ENCODE data around the gene SH3GL1. TPM values are rescaled to one million over a fixed set of nuclear protein-coding genes. Genes with fewer than 3 reads are reported as not detected.

Gene SH3GL1
- total and polyA plus RNA-seq, 10 donors = 26.1 to 77.4 (median 42.1) TPM

GRCh38 chr19:4390017-4390566, 10.3 kb downstream of the SH3GL1 start:
- no peaks in the 10 kb centered on the region for H3K27me3 ChIP-seq (replicated peaks in 1 of 7)
- WGBS, 5 donors = 24 to 51% (median 36%) methylated on average over 8 to 12 of the region's 12 CpGs
- intact Hi-C loops (cut with DNase I; ENCODE audit: low total_unique reads) = no loop called here
- no peaks in the 10 kb centered on the region for H3K9me3 ChIP-seq
- H3K27ac ChIP-seq = peak overlapping the region; percentile 49 to 89 (median 82)
- DNase-seq = peak; percentile 82
- H3K4me1 ChIP-seq = peaks cover 65 to 100% (median 98%) of the 10 kb centered on the region in 6 donors
- peak overlapping the region in 1 of 8 donors; percentile 33 for H3K4me3 ChIP-seq
- peaks cover 0 to 65% (median 18%) of the 10 kb centered on the region in 6 donors for H3K36me3 ChIP-seq
- peak in 1 of 11 experiments; percentile 4 for TF ChIP-seq CTCF (IDR thresholded peaks at IDR 0.05 in 8 of 11, conservative IDR thresholded peaks at IDR 0.05 in 3 of 11)
- no peak for TF ChIP-seq POLR2A (IDR thresholded peaks at IDR 0.05)
- peak; percentile 73 to 76 (median 76) for TF ChIP-seq POLR2AphosphoS5 (IDR thresholded peaks at IDR 0.05)

- intact Hi-C loops (cut with DNase I; ENCODE audit: low total_unique reads) = no loop called here
- H3K4me1 ChIP-seq = peaks cover 63 to 100% (median 97%) of the 10 kb centered on the region in 6 donors
- no peaks in the 10 kb centered on the region for H3K9me3 ChIP-seq
- DNase-seq = peak; percentile 78
- peak overlapping the region in 1 of 8 donors; percentile 33 for H3K4me3 ChIP-seq
- 51 to 73% (median 69%) methylated on average over 7 to 17 of the region's 17 CpGs for WGBS, 5 donors
- no peaks in the 10 kb centered on the region for H3K27me3 ChIP-seq (replicated peaks in 1 of 7)
- H3K36me3 ChIP-seq = peaks cover 0 to 65% (median 13%) of the 10 kb centered on the region in 6 donors
- H3K27ac ChIP-seq = peak overlapping the region; percentile 49 to 89 (median 82)
- TF ChIP-seq POLR2AphosphoS5 (IDR thresholded peaks at IDR 0.05) = no peak
- no peak for TF ChIP-seq POLR2A (IDR thresholded peaks at IDR 0.05)
- TF ChIP-seq CTCF (IDR thresholded peaks at IDR 0.05 in 8 of 11, conservative IDR thresholded peaks at IDR 0.05 in 3 of 11) = no peak
Observed at GRCh38 chr19:4389511-4390016, 10.8 kb downstream of the SH3GL1 start.

- peaks cover 0 to 66% (median 15%) of the 10 kb centered on the region in 6 donors for H3K36me3 ChIP-seq
- 69 to 97% (median 70%) methylated on average over 9 of the region's 9 CpGs for WGBS, 5 donors
Observed at GRCh38 chr19:4389064-4389375, 11.3 kb downstream of the SH3GL1 start.

More at GRCh38 chr19:4389064-4389375, 11.3 kb downstream of the SH3GL1 start:
- Histone ChIP-seq H3K27ac (peak overlapping the region; percentile 13 to 89 (median 82)), H3K9me3 (no peaks in the 10 kb centered on the region), H3K4me1 (peaks cover 62 to 100% (median 94%) of the 10 kb centered on the region in 6 donors), H3K27me3 (replicated peaks in 1 of 7) (no peaks in the 10 kb centered on the region), H3K4me3 (peak overlapping the region in 1 of 8 donors; percentile 4)
- DNase-seq = no peak
- TF ChIP-seq POLR2AphosphoS5 (IDR thresholded peaks at IDR 0.05) (no peak), POLR2A (IDR thresholded peaks at IDR 0.05) (no peak), CTCF (IDR thresholded peaks at IDR 0.05 in 8 of 11, conservative IDR thresholded peaks at IDR 0.05 in 3 of 11) (no peak)
- intact Hi-C loops (cut with DNase I; ENCODE audit: low total_unique reads) = no loop called here

All from spleen (tissue), 11 donors.